ENCODE results near the gene FANCC. TPM values are rescaled to one million over a fixed set of nuclear protein-coding genes. Genes with fewer than 3 reads are reported as not detected.

FANCC gene
- polyA plus RNA-seq, 4 donors: 4.9 to 20.6 (median 7.1) TPM

- H3K36me3 ChIP-seq (ENCODE audit: control insufficient read depth in 3 of 3, insufficient read depth in 2 of 3, low read depth in 1 of 3, low read length in 3 of 3): peaks cover 0 to 88% (median 6%) of the 10 kb centered on the region in 3 donors
- H3K4me3 ChIP-seq (ENCODE audit: low read depth in 1 of 3, low read length in 3 of 3): no peak overlapping the region
- H3K27ac ChIP-seq (ENCODE audit: low read depth in 1 of 3, low read length in 2 of 3): no peak overlapping the region
- FAIRE-seq: no peak
- WGBS, 3 donors: 95 to 97% (median 96%) methylated on average over 12 of the region's 12 CpGs
- DNase-seq: no peak
- H3K4me1 ChIP-seq (ENCODE audit: control insufficient read depth in 3 of 3, insufficient read depth in 2 of 3, low read depth in 1 of 3, low read length in 2 of 3): peaks cover 0 to 5% (median 0%) of the 10 kb centered on the region in 3 donors
- H3K9me3 ChIP-seq (ENCODE audit: control insufficient read depth in 2 of 2, insufficient read depth in 1 of 2, low read depth in 1 of 2, low read length in 1 of 2): no peaks in the 10 kb centered on the region
- no peaks in the 10 kb centered on the region for H3K27me3 ChIP-seq (ENCODE audit: control insufficient read depth in 3 of 3, insufficient read depth in 3 of 3, low read length in 3 of 3)
Measured at GRCh38 chr9:95101326-95101725, 216.2 kb downstream of the FANCC start.

- no peak for FAIRE-seq
- Histone ChIP-seq H3K9me3 (ENCODE audit: control insufficient read depth in 2 of 2, insufficient read depth in 1 of 2, low read depth in 1 of 2, low read length in 1 of 2) (no peaks in the 10 kb centered on the region), H3K4me1 (ENCODE audit: control insufficient read depth in 3 of 3, insufficient read depth in 2 of 3, low read depth in 1 of 3, low read length in 2 of 3) (peaks cover 0 to 5% (median 0%) of the 10 kb centered on the region in 3 donors), H3K4me3 (ENCODE audit: low read depth in 1 of 3, low read length in 3 of 3) (no peak overlapping the region), H3K27ac (ENCODE audit: low read depth in 1 of 3, low read length in 2 of 3) (no peak overlapping the region), H3K36me3 (ENCODE audit: control insufficient read depth in 3 of 3, insufficient read depth in 2 of 3, low read depth in 1 of 3, low read length in 3 of 3) (peaks cover 0 to 93% (median 6%) of the 10 kb centered on the region in 3 donors), H3K27me3 (ENCODE audit: control insufficient read depth in 3 of 3, insufficient read depth in 3 of 3, low read length in 3 of 3) (no peaks in the 10 kb centered on the region)
- DNase-seq: no peak
- 86 to 91% (median 90%) methylated on average over 4 of the region's 4 CpGs for WGBS, 3 donors
Measured at GRCh38 chr9:95100071-95100627, 217.4 kb downstream of the FANCC start.

- Histone ChIP-seq H3K9me3 (ENCODE audit: control insufficient read depth in 2 of 2, insufficient read depth in 1 of 2, low read depth in 1 of 2, low read length in 1 of 2) (no peaks in the 10 kb centered on the region), H3K4me1 (ENCODE audit: control insufficient read depth in 3 of 3, insufficient read depth in 2 of 3, low read depth in 1 of 3, low read length in 2 of 3) (peaks cover 0 to 5% (median 0%) of the 10 kb centered on the region in 3 donors), H3K36me3 (ENCODE audit: control insufficient read depth in 3 of 3, insufficient read depth in 2 of 3, low read depth in 1 of 3, low read length in 3 of 3) (peaks cover 0 to 90% (median 3%) of the 10 kb centered on the region in 3 donors), H3K4me3 (ENCODE audit: low read depth in 1 of 3, low read length in 3 of 3) (no peak overlapping the region), H3K27me3 (ENCODE audit: control insufficient read depth in 3 of 3, insufficient read depth in 3 of 3, low read length in 3 of 3) (no peaks in the 10 kb centered on the region), H3K27ac (ENCODE audit: low read depth in 1 of 3, low read length in 2 of 3) (no peak overlapping the region)
- DNase-seq: no peak
- WGBS, 3 donors: 92 to 95% (median 95%) methylated on average over 23 to 24 of the region's 24 CpGs
- FAIRE-seq: no peak
Measured at GRCh38 chr9:95099321-95100070, 218.0 kb downstream of the FANCC start.

GRCh38 chr9:95098391-95098921 is 219.1 kb downstream of the FANCC start:
- Histone ChIP-seq H3K36me3 (ENCODE audit: control insufficient read depth in 3 of 3, insufficient read depth in 2 of 3, low read depth in 1 of 3, low read length in 3 of 3) (peaks cover 0 to 90% (median 3%) of the 10 kb centered on the region in 3 donors), H3K27ac (ENCODE audit: low read depth in 1 of 3, low read length in 2 of 3) (peak overlapping the region in 1 of 3 donors; percentile 52), H3K9me3 (ENCODE audit: control insufficient read depth in 2 of 2, insufficient read depth in 1 of 2, low read depth in 1 of 2, low read length in 1 of 2) (no peaks in the 10 kb centered on the region), H3K27me3 (ENCODE audit: control insufficient read depth in 3 of 3, insufficient read depth in 3 of 3, low read length in 3 of 3) (no peaks in the 10 kb centered on the region), H3K4me3 (ENCODE audit: low read depth in 1 of 3, low read length in 3 of 3) (no peak overlapping the region), H3K4me1 (ENCODE audit: control insufficient read depth in 3 of 3, insufficient read depth in 2 of 3, low read depth in 1 of 3, low read length in 2 of 3) (peaks cover 0 to 11% (median 0%) of the 10 kb centered on the region in 3 donors)
- FAIRE-seq (no peak), DNase-seq (no peak)
- WGBS, 3 donors: 77 to 92% (median 91%) methylated on average over 12 of the region's 12 CpGs

GRCh38 chr9:95097279-95097678 is 220.2 kb downstream of the FANCC start:
- Histone ChIP-seq H3K4me1 (ENCODE audit: control insufficient read depth in 3 of 3, insufficient read depth in 2 of 3, low read depth in 1 of 3, low read length in 2 of 3) (peaks cover 0 to 20% (median 2%) of the 10 kb centered on the region in 3 donors), H3K36me3 (ENCODE audit: control insufficient read depth in 3 of 3, insufficient read depth in 2 of 3, low read depth in 1 of 3, low read length in 3 of 3) (peaks cover 0 to 83% (median 3%) of the 10 kb centered on the region in 3 donors), H3K9me3 (ENCODE audit: control insufficient read depth in 2 of 2, insufficient read depth in 1 of 2, low read depth in 1 of 2, low read length in 1 of 2) (no peaks in the 10 kb centered on the region), H3K27me3 (ENCODE audit: control insufficient read depth in 3 of 3, insufficient read depth in 3 of 3, low read length in 3 of 3) (no peaks in the 10 kb centered on the region), H3K27ac (ENCODE audit: low read depth in 1 of 3, low read length in 2 of 3) (no peak overlapping the region), H3K4me3 (ENCODE audit: low read depth in 1 of 3, low read length in 3 of 3) (no peak overlapping the region)
- FAIRE-seq (no peak), DNase-seq (no peak)
- WGBS, 3 donors: 84 to 93% (median 86%) methylated on average over 7 of the region's 7 CpGs

- no peaks in the 10 kb centered on the region for H3K9me3 ChIP-seq (ENCODE audit: control insufficient read depth in 2 of 2, insufficient read depth in 1 of 2, low read depth in 1 of 2, low read length in 1 of 2)
- no peak for DNase-seq
- no peak overlapping the region for H3K4me3 ChIP-seq (ENCODE audit: low read depth in 1 of 3, low read length in 3 of 3)
- WGBS, 3 donors: 74 to 77% (median 75%) methylated on average over 6 of the region's 6 CpGs
- FAIRE-seq: no peak
- peaks cover 0 to 25% (median 2%) of the 10 kb centered on the region in 3 donors for H3K4me1 ChIP-seq (ENCODE audit: control insufficient read depth in 3 of 3, insufficient read depth in 2 of 3, low read depth in 1 of 3, low read length in 2 of 3)
- no peaks in the 10 kb centered on the region for H3K27me3 ChIP-seq (ENCODE audit: control insufficient read depth in 3 of 3, insufficient read depth in 3 of 3, low read length in 3 of 3)
- H3K27ac ChIP-seq (ENCODE audit: low read depth in 1 of 3, low read length in 2 of 3): no peak overlapping the region
- H3K36me3 ChIP-seq (ENCODE audit: control insufficient read depth in 3 of 3, insufficient read depth in 2 of 3, low read depth in 1 of 3, low read length in 3 of 3): peaks cover 0 to 80% (median 3%) of the 10 kb centered on the region in 3 donors
Measured at GRCh38 chr9:95096807-95097206, 220.7 kb downstream of the FANCC start.

- Histone ChIP-seq H3K4me3 (ENCODE audit: low read depth in 1 of 3, low read length in 3 of 3) (no peak overlapping the region), H3K36me3 (ENCODE audit: control insufficient read depth in 3 of 3, insufficient read depth in 2 of 3, low read depth in 1 of 3, low read length in 3 of 3) (peaks cover 0 to 76% (median 3%) of the 10 kb centered on the region in 3 donors), H3K27ac (ENCODE audit: low read depth in 1 of 3, low read length in 2 of 3) (no peak overlapping the region), H3K9me3 (ENCODE audit: control insufficient read depth in 2 of 2, insufficient read depth in 1 of 2, low read depth in 1 of 2, low read length in 1 of 2) (no peaks in the 10 kb centered on the region), H3K27me3 (ENCODE audit: control insufficient read depth in 3 of 3, insufficient read depth in 3 of 3, low read length in 3 of 3) (no peaks in the 10 kb centered on the region), H3K4me1 (ENCODE audit: control insufficient read depth in 3 of 3, insufficient read depth in 2 of 3, low read depth in 1 of 3, low read length in 2 of 3) (peaks cover 0 to 29% (median 2%) of the 10 kb centered on the region in 3 donors)
- no peak for FAIRE-seq
- DNase-seq: no peak
- 93 to 95% (median 94%) methylated on average over 12 of the region's 12 CpGs for WGBS, 3 donors
Measured at GRCh38 chr9:95096381-95096780, 221.1 kb downstream of the FANCC start.

GRCh38 chr9:95095641-95096355 is 221.7 kb downstream of the FANCC start:
- H3K4me3 ChIP-seq (ENCODE audit: low read depth in 1 of 3, low read length in 3 of 3): no peak overlapping the region
- no peaks in the 10 kb centered on the region for H3K9me3 ChIP-seq (ENCODE audit: control insufficient read depth in 2 of 2, insufficient read depth in 1 of 2, low read depth in 1 of 2, low read length in 1 of 2)
- no peaks in the 10 kb centered on the region for H3K27me3 ChIP-seq (ENCODE audit: control insufficient read depth in 3 of 3, insufficient read depth in 3 of 3, low read length in 3 of 3)
- DNase-seq (no peak), FAIRE-seq (no peak)
- peaks cover 0 to 70% (median under 1%) of the 10 kb centered on the region in 3 donors for H3K36me3 ChIP-seq (ENCODE audit: control insufficient read depth in 3 of 3, insufficient read depth in 2 of 3, low read depth in 1 of 3, low read length in 3 of 3)
- peaks cover 0 to 35% (median 2%) of the 10 kb centered on the region in 3 donors for H3K4me1 ChIP-seq (ENCODE audit: control insufficient read depth in 3 of 3, insufficient read depth in 2 of 3, low read depth in 1 of 3, low read length in 2 of 3)
- H3K27ac ChIP-seq (ENCODE audit: low read depth in 1 of 3, low read length in 2 of 3): peak overlapping the region in 1 of 3 donors; percentile 55
- 85 to 89% (median 86%) methylated on average over 22 of the region's 22 CpGs for WGBS, 3 donors
